Effector CD4-positive, alpha-beta T cell (primary cell): ENCODE results near the gene SH3BP5.

Experiments
- DNase-seq: peaks from one replicate; pipeline ENCODE4 v3.0.0-alpha.2; 2020

SH3BP5 gene

GRCh38 chr3:15297608-15298350, 34.6 kb downstream of the SH3BP5 start:
- no peak for DNase-seq

DNA sequence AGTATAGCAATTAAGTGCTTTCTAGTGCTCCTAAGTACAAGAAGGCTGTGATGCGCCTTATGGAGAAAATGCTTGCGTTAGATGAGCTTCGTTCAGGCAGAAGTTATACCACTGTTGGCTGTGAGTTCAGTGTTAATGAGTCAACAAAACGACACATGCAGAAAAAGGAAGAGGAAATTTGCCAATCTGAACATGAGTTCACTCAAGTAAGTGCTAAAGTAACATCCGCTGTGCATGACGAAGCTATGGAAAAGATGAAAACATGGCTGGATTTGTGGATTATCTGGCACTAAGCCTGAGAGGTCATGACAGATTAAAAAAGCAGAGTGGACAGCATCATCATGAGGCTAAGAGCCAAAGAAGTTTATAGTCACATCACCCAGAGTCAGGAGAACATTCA, 36.9 kb downstream of the SH3BP5 start:
- no peak for DNase-seq

- no peak for DNase-seq
Measured at GRCh38 chr3:15294929-15295328, 37.5 kb downstream of the SH3BP5 start.

DNA sequence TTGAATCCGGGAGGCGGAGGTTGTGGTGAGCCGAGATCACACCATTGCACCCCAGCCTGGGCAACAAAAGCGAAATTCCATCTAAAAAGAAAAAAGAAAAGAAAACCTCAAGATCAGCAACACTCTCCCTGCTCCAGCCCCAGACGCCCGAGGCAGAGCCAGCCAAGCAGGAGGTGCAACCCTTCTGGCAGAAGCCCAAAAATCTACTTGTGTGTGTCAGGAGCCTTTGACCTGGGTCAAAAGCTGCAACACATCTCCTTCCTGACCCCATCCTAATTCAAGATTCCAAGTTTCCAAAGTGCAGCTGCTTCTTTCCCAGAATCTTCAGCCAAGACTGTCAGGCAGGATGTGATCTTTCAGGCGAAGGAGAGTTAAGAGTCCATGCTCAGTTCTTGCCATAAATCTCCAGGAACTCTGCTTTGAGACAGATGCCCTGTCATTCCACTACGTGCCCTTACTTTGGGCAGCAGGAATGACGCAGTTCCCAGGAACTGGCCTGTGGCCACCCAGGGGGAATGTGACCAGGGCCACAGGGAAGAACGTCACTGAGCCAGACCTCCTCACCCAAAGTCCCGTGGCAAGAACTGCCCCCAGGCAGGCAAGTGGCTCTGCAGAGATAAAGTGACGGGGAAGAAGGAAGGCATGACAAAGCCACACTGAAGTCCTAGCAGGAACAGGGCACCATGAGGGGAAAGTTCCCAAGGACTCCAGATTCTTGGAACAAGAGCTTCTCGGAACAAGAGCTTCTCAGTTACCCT, 39.4 kb downstream of the SH3BP5 start:
- no peak for DNase-seq

- DNase-seq, result peak; percentile 57
Measured at GRCh38 chr3:15291589-15292541, 40.5 kb downstream of the SH3BP5 start.

DNA sequence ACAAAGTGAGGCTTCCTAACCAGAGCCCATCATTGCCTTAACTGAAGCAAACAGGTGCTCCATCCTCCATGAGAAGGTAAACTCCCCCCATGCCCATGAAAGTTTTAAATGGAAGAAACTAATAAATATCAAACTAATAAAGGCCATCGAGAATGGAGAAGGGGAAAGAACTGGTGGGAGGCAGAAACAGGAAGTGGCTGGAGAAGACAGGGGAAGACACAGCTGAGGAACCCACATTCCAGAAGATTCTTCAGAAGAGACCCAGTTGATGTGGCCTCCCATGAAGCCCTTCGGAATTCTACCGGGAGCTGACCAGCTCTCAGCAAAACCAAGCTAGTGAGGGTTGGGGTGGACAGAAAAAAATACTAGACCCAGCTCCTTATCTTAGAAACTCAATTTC, 41.6 kb downstream of the SH3BP5 start:
- DNase-seq, result no peak

- DNase-seq, result no peak
Measured at GRCh38 chr3:15289661-15290060, 42.7 kb downstream of the SH3BP5 start.

GRCh38 chr3:15288331-15289035, 43.9 kb downstream of the SH3BP5 start:
- DNase-seq, result no peak

DNA sequence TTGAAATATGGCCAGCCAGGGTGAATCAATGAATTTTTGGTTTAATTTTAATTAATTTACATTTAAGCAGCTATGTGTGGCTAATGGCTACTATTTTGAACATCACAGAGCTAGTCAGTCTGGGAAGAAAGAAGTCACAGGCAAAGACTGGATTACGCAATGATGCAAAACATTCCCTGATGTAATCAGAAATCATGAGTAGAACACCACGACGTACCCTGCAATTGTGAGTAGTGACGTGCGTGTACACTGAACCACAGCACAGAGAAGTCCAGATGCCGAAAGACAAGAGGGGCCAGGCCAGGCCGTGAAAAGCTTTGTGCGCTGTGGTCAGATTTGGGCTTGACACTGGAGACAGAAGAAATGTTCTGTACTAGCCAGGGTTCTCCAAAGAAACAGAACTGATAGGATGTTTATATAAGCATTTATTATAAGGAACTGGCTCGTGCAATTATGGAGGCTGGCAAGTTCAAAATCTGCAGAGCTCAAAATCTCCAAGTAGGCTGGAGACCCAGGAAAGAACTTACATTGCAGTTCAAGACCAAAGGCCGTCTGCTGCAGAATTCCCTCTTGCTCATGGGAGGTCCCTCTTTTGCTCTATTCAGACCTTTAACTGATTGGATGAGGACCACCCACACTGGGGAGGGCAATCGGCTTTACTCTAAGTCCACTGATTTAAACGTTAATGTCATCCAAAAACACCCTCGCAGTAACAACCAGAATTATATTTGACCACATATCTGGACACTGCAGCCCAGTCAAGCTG, 44.6 kb downstream of the SH3BP5 start:
- no peak for DNase-seq

DNA sequence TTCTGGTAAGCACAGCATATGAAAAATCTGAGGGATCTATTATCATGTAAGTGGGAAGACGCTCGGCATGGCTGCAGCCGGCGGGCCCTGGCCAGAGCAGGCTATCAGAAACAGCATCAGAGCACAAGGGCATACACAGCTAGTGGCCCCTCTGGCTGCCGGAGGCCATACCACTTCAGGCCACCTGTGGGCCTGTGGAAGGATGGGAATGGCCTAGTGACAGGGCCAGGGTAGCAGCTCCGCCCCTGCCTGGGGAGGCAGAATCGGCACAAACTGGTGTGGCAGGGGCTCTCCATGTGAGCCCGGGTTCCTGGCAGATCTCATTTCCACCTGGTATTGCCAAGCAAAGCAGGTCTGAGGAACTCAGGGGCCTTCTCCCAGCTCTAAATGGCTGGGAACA, 46.4 kb downstream of the SH3BP5 start:
- no peak for DNase-seq

DNA sequence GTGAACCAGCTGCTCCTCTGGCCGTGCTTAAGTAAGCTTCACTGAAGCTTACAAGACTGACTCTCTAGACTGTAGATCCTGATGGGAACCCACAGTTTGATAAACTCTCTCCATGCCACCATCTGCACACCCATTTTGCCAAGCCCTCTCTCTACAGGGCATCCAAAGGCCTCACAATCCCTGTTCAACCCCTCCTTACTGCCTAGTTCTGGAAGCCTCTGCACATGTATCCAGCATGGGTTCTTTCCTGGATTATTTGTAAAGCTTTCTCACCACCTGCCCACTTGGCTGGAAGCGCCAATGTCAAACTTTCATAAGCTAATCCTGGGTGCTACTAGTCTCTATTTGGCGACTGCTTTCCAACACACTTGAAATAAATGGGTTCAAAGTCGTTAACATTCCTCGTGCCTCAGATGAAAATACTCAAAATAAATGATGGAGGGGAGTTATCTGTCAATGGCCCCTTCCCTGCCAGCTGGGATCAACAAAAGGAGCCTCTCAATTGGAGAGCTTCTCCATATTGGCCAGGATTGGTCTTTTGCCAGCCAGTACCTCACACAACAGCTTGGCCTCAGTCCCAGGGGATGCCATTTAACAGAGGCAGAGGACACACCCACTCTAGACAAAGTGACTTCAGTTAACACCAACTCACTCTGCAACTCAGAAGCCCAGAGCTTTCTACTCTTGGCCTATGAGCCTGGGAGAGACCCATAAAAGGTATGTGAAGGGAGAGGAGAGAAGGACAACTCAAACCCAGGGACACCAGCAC, 48.1 kb downstream of the SH3BP5 start:
- no peak for DNase-seq

- DNase-seq, result no peak
Measured at GRCh38 chr3:15283702-15284101, 48.7 kb downstream of the SH3BP5 start.

- no peak for DNase-seq
Measured at GRCh38 chr3:15281817-15282216, 50.6 kb downstream of the SH3BP5 start.

- DNase-seq, result no peak
Measured at GRCh38 chr3:15280853-15281532, 51.4 kb downstream of the SH3BP5 start.

GRCh38 chr3:15279671-15280402, 52.5 kb downstream of the SH3BP5 start:
- no peak for DNase-seq

GRCh38 chr3:15279205-15279604, 53.2 kb downstream of the SH3BP5 start:
- no peak for DNase-seq

GRCh38 chr3:15277861-15278500, 54.4 kb downstream of the SH3BP5 start:
- no peak for DNase-seq

GRCh38 chr3:15276028-15276724, 56.2 kb downstream of the SH3BP5 start:
- DNase-seq, result no peak
